GM20431 (cell line): ENCODE results near the gene CFAP46.

Experiments
- in situ Hi-C: fragments of 300-500 bp; cut with MseI, MboI; formaldehyde crosslinking; loops from one replicate; pipeline ENCODE4 v1.15.0; 2020; ENCODE audit warnings: low sequenced_read_pairs; ENCODE audit not compliant: unreplicated experiment

CFAP46 gene

GRCh38 chr10:132918617-132919373, 23.6 kb downstream of the CFAP46 start:
- in situ Hi-C loops, result no loop called here

- in situ Hi-C loops, result no loop called here
These were observed 24.1 kb downstream of the CFAP46 start for GRCh38 chr10:132918264-132918616.

GRCh38 chr10:132916956-132917666, 25.3 kb downstream of the CFAP46 start:
- in situ Hi-C loops, result no loop called here

GRCh38 chr10:132916421-132916841, 25.9 kb downstream of the CFAP46 start:
- in situ Hi-C loops, result no loop called here

- in situ Hi-C loops, result no loop called here
These were observed 27.0 kb downstream of the CFAP46 start for GRCh38 chr10:132915411-132915810.

- in situ Hi-C loops, result no loop called here
These were observed 27.6 kb downstream of the CFAP46 start for GRCh38 chr10:132914732-132915131.

- in situ Hi-C loops, result no loop called here
These were observed 28.7 kb downstream of the CFAP46 start for GRCh38 chr10:132913559-132914115.

GRCh38 chr10:132912713-132913558, 29.4 kb downstream of the CFAP46 start:
- in situ Hi-C loops, result no loop called here

- in situ Hi-C loops, result no loop called here
These were observed 30.1 kb downstream of the CFAP46 start for GRCh38 chr10:132912225-132912712.

GRCh38 chr10:132911786-132912097, 30.6 kb downstream of the CFAP46 start:
- in situ Hi-C loops, result no loop called here

- in situ Hi-C loops, result no loop called here
These were observed 31.2 kb downstream of the CFAP46 start for GRCh38 chr10:132910901-132911785.

- in situ Hi-C loops, result no loop called here
These were observed 32.0 kb downstream of the CFAP46 start for GRCh38 chr10:132910186-132910880.

- in situ Hi-C loops, result no loop called here
These were observed 32.8 kb downstream of the CFAP46 start for GRCh38 chr10:132909491-132910071.

- in situ Hi-C loops, result no loop called here
These were observed 33.6 kb downstream of the CFAP46 start for GRCh38 chr10:132908621-132909295.

GRCh38 chr10:132907821-132908620, 34.3 kb downstream of the CFAP46 start:
- in situ Hi-C loops, result no loop called here

- in situ Hi-C loops, result no loop called here
These were observed 35.5 kb downstream of the CFAP46 start for GRCh38 chr10:132906836-132907235.

GRCh38 chr10:132906106-132906505, 36.3 kb downstream of the CFAP46 start:
- in situ Hi-C loops, result no loop called here
